Stimulated activated CD4-positive, alpha-beta T cell treated with anti-CD3 and anti-CD28 coated beads, Interleukin-4, amount 100 ng/mL, for 4 hours (primary cell): ENCODE measurements around the gene PTPRD.
"Not testable (repeated sequence)": the region's sequence is repeated elsewhere in the genome, so short reads cannot be mapped to it uniquely, and the experiment has no call there.

Experiments used
- DNase-seq, 2 experiments: peaks; one replicate each; pipeline ENCODE4 v3.0.0-alpha.2; 2020

PTPRD gene

GRCh38 chr9:8732367-8733075, 1880.3 kb downstream of the PTPRD start:
- no peak for DNase-seq

GRCh38 chr9:8730618-8731017, 1882.2 kb downstream of the PTPRD start:
- DNase-seq, result no peak

GRCh38 chr9:8728910-8729309, 1883.9 kb downstream of the PTPRD start:
- DNase-seq, result no peak

- DNase-seq, result no peak
Observed at GRCh38 chr9:8727191-8727590, 1885.6 kb downstream of the PTPRD start.

- no peak for DNase-seq
Observed at GRCh38 chr9:8726692-8727091, 1886.1 kb downstream of the PTPRD start.

GRCh38 chr9:8725635-8726034, 1887.2 kb downstream of the PTPRD start:
- DNase-seq, result no peak

GRCh38 chr9:8724284-8725018, 1888.4 kb downstream of the PTPRD start:
- no peak for DNase-seq

- no peak for DNase-seq
Observed at GRCh38 chr9:8723195-8723594, 1889.6 kb downstream of the PTPRD start.

GRCh38 chr9:8719833-8720486, 1892.8 kb downstream of the PTPRD start:
- DNase-seq, result no peak

GRCh38 chr9:8718121-8718725, 1894.6 kb downstream of the PTPRD start:
- DNase-seq, result no peak

GRCh38 chr9:8717146-8717545, 1895.7 kb downstream of the PTPRD start:
- DNase-seq, result no peak

GRCh38 chr9:8715788-8716187, 1897.0 kb downstream of the PTPRD start:
- DNase-seq, result no peak

- DNase-seq, result no peak
Observed at GRCh38 chr9:8713811-8714165, 1899.0 kb downstream of the PTPRD start.

- DNase-seq, result no peak
Observed at GRCh38 chr9:8713149-8713810, 1899.5 kb downstream of the PTPRD start.

GRCh38 chr9:8709731-8710130, 1903.1 kb downstream of the PTPRD start:
- DNase-seq, result no peak

GRCh38 chr9:8708728-8709127, 1904.1 kb downstream of the PTPRD start:
- DNase-seq, result no peak

GRCh38 chr9:8706998-8707397, 1905.8 kb downstream of the PTPRD start:
- no peak for DNase-seq

GRCh38 chr9:8706531-8706930, 1906.3 kb downstream of the PTPRD start:
- no peak for DNase-seq

- DNase-seq, result no peak
Observed at GRCh38 chr9:8705861-8706260, 1906.9 kb downstream of the PTPRD start.

GRCh38 chr9:8703904-8704303, 1908.9 kb downstream of the PTPRD start:
- no peak for DNase-seq

GRCh38 chr9:8701904-8702303, 1910.9 kb downstream of the PTPRD start:
- DNase-seq, result no peak

GRCh38 chr9:8697565-8697964, 1915.2 kb downstream of the PTPRD start:
- DNase-seq, result not testable (repeated sequence)

GRCh38 chr9:8696516-8696915, 1916.3 kb downstream of the PTPRD start:
- no peak for DNase-seq
